T-helper 17 cell (primary cell): Measurements from ENCODE around the gene HHEX. TPM values are rescaled to one million over a fixed set of nuclear protein-coding genes. Genes with fewer than 3 reads are reported as not detected.
A peak's percentile ranks its signal among the peaks of the same experiment; 100 is the strongest.
"Not testable (repeated sequence)": the region's sequence is repeated elsewhere in the genome, so short reads cannot be mapped to it uniquely, and the experiment has no call there.

Source experiments
- ATAC-seq: fragments of 150-1000 bp; cut with Tn5 transposase; 2 replicates; pipeline ENCODE4 v1.10.0; 2021; ENCODE audit warnings: mild to moderate bottlenecking, moderate library complexity
- DNase-seq, 3 donors: peaks; one replicate each; pipeline versions ENCODE4 v3.0.0 to v3.0.0-alpha.2; 2020 to 2021
- H3K9me3 ChIP-seq: one replicate; pipeline ENCODE4 v1.7.0; 2013; ENCODE audit warnings: low read length, mild to moderate bottlenecking; ENCODE audit not compliant: control insufficient read depth, poor library complexity, severe bottlenecking
- H3K27ac Mint-ChIP-seq: one replicate; pipeline ENCODE4 v1.8.0; 2022; ENCODE audit warnings: mild to moderate bottlenecking, moderate library complexity, mixed read lengths
- H3K27me3 Mint-ChIP-seq: one replicate; pipeline ENCODE4 v1.8.0; 2022; ENCODE audit warnings: mixed read lengths
- H3K36me3 Mint-ChIP-seq: one replicate; pipeline ENCODE4 v1.8.0; 2022; ENCODE audit warnings: low read depth, mixed read lengths
- H3K4me1 Mint-ChIP-seq: one replicate; pipeline ENCODE4 v1.8.0; 2022; ENCODE audit warnings: mild to moderate bottlenecking, mixed read lengths
- H3K4me3 Mint-ChIP-seq: one replicate; pipeline ENCODE4 v1.8.0; 2022; ENCODE audit warnings: mild to moderate bottlenecking, moderate library complexity, mixed read lengths
- total RNA-seq, 4 donors: library from RNA in 2 of 4; stranded (reverse) in 2 of 4; gene quantifications; one replicate each; pipeline ENCODE4 v1.2.3 and lab custom pipeline; 2022 to 2026

The HHEX gene
- total RNA-seq: 1 to 10 TPM; 3.9 to 4.9 TPM
- total RNA-seq (lab: John Stamatoyannopoulos, UW): 0.90 to 0.93 reads per million in 2 donors

- Mint-ChIP-seq H3K36me3 (no peaks in the 10 kb centered on the region), H3K27ac (no peak within 1 kb of the TSS), H3K27me3 (peaks cover 48% of the 10 kb centered on the region), H3K4me3 (peak within 1 kb of the TSS; percentile 82), H3K4me1 (peaks cover 16% of the 10 kb centered on the region)
- no peaks in the 10 kb centered on the region for H3K9me3 ChIP-seq
- ATAC-seq: peak; percentile 69
- DNase-seq: peak in 2 of 3 donors; percentile 34 to 50
These were observed at the start of gene HHEX for GRCh38 chr10:92689663-92690210. Gene HHEX (plus strand): TSS chr10:92689955. CDS start chr10:92689987, 32 bp downstream.

GRCh38 chr10:92640107-92640506 lies 49.6 kb upstream of the HHEX start:
- H3K27me3 Mint-ChIP-seq: no peaks in the 10 kb centered on the region
- peaks cover 4% of the 10 kb centered on the region for H3K4me1 Mint-ChIP-seq
- no peaks in the 10 kb centered on the region for H3K9me3 ChIP-seq
- DNase-seq (no peak), ATAC-seq (no peak)
- no peaks in the 10 kb centered on the region for H3K36me3 Mint-ChIP-seq
- H3K27ac Mint-ChIP-seq: no peak overlapping the region
- H3K4me3 Mint-ChIP-seq: no peak overlapping the region

- H3K4me1 Mint-ChIP-seq: peaks cover 4% of the 10 kb centered on the region
- H3K27me3 Mint-ChIP-seq: no peaks in the 10 kb centered on the region
- H3K4me3 Mint-ChIP-seq: no peak overlapping the region
- ATAC-seq (no peak), DNase-seq (no peak)
- no peaks in the 10 kb centered on the region for H3K36me3 Mint-ChIP-seq
- H3K27ac Mint-ChIP-seq: peak overlapping the region; percentile 21
- H3K9me3 ChIP-seq: no peaks in the 10 kb centered on the region
These were observed 48.3 kb upstream of the HHEX start for GRCh38 chr10:92641492-92641891.

GRCh38 chr10:92644921-92645320 lies 44.8 kb upstream of the HHEX start:
- no peak for ATAC-seq
- H3K36me3 Mint-ChIP-seq: peaks cover 3% of the 10 kb centered on the region
- H3K27me3 Mint-ChIP-seq: no peaks in the 10 kb centered on the region
- no peak for DNase-seq
- no peaks in the 10 kb centered on the region for H3K9me3 ChIP-seq
- H3K4me3 Mint-ChIP-seq: no peak overlapping the region
- peaks cover 4% of the 10 kb centered on the region for H3K4me1 Mint-ChIP-seq
- no peak overlapping the region for H3K27ac Mint-ChIP-seq

- not testable (repeated sequence) for H3K4me3 Mint-ChIP-seq, ATAC-seq, H3K36me3 Mint-ChIP-seq, DNase-seq, H3K27ac Mint-ChIP-seq, H3K4me1 Mint-ChIP-seq, H3K9me3 ChIP-seq, H3K27me3 Mint-ChIP-seq
These were observed 38.9 kb upstream of the HHEX start for GRCh38 chr10:92650864-92651263.

GRCh38 chr10:92655426-92655825 lies 34.3 kb upstream of the HHEX start:
- H3K4me3 Mint-ChIP-seq: no peak overlapping the region
- ATAC-seq (no peak), DNase-seq (no peak)
- no peaks in the 10 kb centered on the region for H3K9me3 ChIP-seq
- no peak overlapping the region for H3K27ac Mint-ChIP-seq
- H3K4me1 Mint-ChIP-seq: peaks cover 3% of the 10 kb centered on the region
- H3K36me3 Mint-ChIP-seq: no peaks in the 10 kb centered on the region
- no peaks in the 10 kb centered on the region for H3K27me3 Mint-ChIP-seq

- no peaks in the 10 kb centered on the region for H3K36me3 Mint-ChIP-seq
- ATAC-seq: no peak
- no peaks in the 10 kb centered on the region for H3K27me3 Mint-ChIP-seq
These were observed 33.3 kb upstream of the HHEX start for GRCh38 chr10:92656266-92656961.

GRCh38 chr10:92657024-92657423 lies 32.7 kb upstream of the HHEX start:
- Mint-ChIP-seq H3K4me1 (peaks cover 3% of the 10 kb centered on the region), H3K4me3 (no peak overlapping the region), H3K27ac (no peak overlapping the region), H3K27me3 (no peaks in the 10 kb centered on the region), H3K36me3 (no peaks in the 10 kb centered on the region)
- ATAC-seq: no peak
- no peaks in the 10 kb centered on the region for H3K9me3 ChIP-seq
- no peak for DNase-seq

More at GRCh38 chr10:92656266-92656961, 33.3 kb upstream of the HHEX start:
- no peaks in the 10 kb centered on the region for H3K9me3 ChIP-seq
- no peak for DNase-seq
- Mint-ChIP-seq H3K27ac (no peak overlapping the region), H3K4me1 (peaks cover 3% of the 10 kb centered on the region), H3K4me3 (no peak overlapping the region)

- no peak for DNase-seq
These were observed 26.9 kb upstream of the HHEX start for GRCh38 chr10:92662848-92663247.

GRCh38 chr10:92664322-92664721 lies 25.4 kb upstream of the HHEX start:
- H3K27ac Mint-ChIP-seq: no peak overlapping the region
- no peak for ATAC-seq
- no peaks in the 10 kb centered on the region for H3K4me1 Mint-ChIP-seq
- no peaks in the 10 kb centered on the region for H3K27me3 Mint-ChIP-seq
- no peaks in the 10 kb centered on the region for H3K36me3 Mint-ChIP-seq
- no peak for DNase-seq
- H3K4me3 Mint-ChIP-seq: no peak overlapping the region
- H3K9me3 ChIP-seq: peaks cover 2% of the 10 kb centered on the region

More at GRCh38 chr10:92662848-92663247, 26.9 kb upstream of the HHEX start:
- Mint-ChIP-seq H3K27me3 (no peaks in the 10 kb centered on the region), H3K4me3 (no peak overlapping the region), H3K36me3 (no peaks in the 10 kb centered on the region), H3K27ac (no peak overlapping the region), H3K4me1 (no peaks in the 10 kb centered on the region)
- ATAC-seq: no peak
- peaks cover 2% of the 10 kb centered on the region for H3K9me3 ChIP-seq

- no peaks in the 10 kb centered on the region for H3K4me1 Mint-ChIP-seq
- peaks cover 2% of the 10 kb centered on the region for H3K36me3 Mint-ChIP-seq
- no peak overlapping the region for H3K4me3 Mint-ChIP-seq
- no peak for DNase-seq
- H3K27me3 Mint-ChIP-seq: peaks cover 5% of the 10 kb centered on the region
- peaks cover 2% of the 10 kb centered on the region for H3K9me3 ChIP-seq
- no peak for ATAC-seq
- no peak overlapping the region for H3K27ac Mint-ChIP-seq
These were observed 22.7 kb upstream of the HHEX start for GRCh38 chr10:92667078-92667477.

GRCh38 chr10:92677708-92678107 lies 12.0 kb upstream of the HHEX start:
- DNase-seq: no peak
- Mint-ChIP-seq H3K36me3 (no peaks in the 10 kb centered on the region), H3K4me1 (no peaks in the 10 kb centered on the region), H3K4me3 (no peak overlapping the region), H3K27ac (no peak overlapping the region), H3K27me3 (no peaks in the 10 kb centered on the region)
- no peaks in the 10 kb centered on the region for H3K9me3 ChIP-seq
- ATAC-seq: no peak

- no peaks in the 10 kb centered on the region for H3K9me3 ChIP-seq
- no peaks in the 10 kb centered on the region for H3K36me3 Mint-ChIP-seq
- H3K27ac Mint-ChIP-seq: no peak overlapping the region
- H3K4me3 Mint-ChIP-seq: no peak overlapping the region
- peaks cover 3% of the 10 kb centered on the region for H3K27me3 Mint-ChIP-seq
- ATAC-seq: no peak
- DNase-seq: no peak
- H3K4me1 Mint-ChIP-seq: no peaks in the 10 kb centered on the region
These were observed 11.5 kb upstream of the HHEX start for GRCh38 chr10:92678206-92678605.

- ATAC-seq (no peak), DNase-seq (no peak)
- H3K4me3 Mint-ChIP-seq: no peak overlapping the region
- no peaks in the 10 kb centered on the region for H3K9me3 ChIP-seq
- no peak overlapping the region for H3K27ac Mint-ChIP-seq
- peaks cover 13% of the 10 kb centered on the region for H3K27me3 Mint-ChIP-seq
- no peaks in the 10 kb centered on the region for H3K4me1 Mint-ChIP-seq
- no peaks in the 10 kb centered on the region for H3K36me3 Mint-ChIP-seq
These were observed 8.4 kb upstream of the HHEX start for GRCh38 chr10:92681306-92681834.
